Brain microvascular endothelial cell (primary cell): Measurements from ENCODE around the gene TMEM167B.
"Not testable (repeated sequence)": the region's sequence is repeated elsewhere in the genome, so short reads cannot be mapped to it uniquely, and the experiment has no call there.

Experiments
- DNase-seq: peaks from one replicate; pipeline ENCODE4 v3.0.0-alpha.2; 2020
- H3K27ac ChIP-seq: fragments of 250-450 bp; sonication (Bioruptor Pico); 2 replicates; pipeline ENCODE4 v1.5.1; 2020; ENCODE audit warnings: mild to moderate bottlenecking, moderate library complexity
- H3K27me3 ChIP-seq: fragments of 250-450 bp; sonication (Bioruptor Pico); replicated peaks from 2 replicates; pipeline ENCODE4 v1.5.1; 2020; ENCODE audit warnings: mild to moderate bottlenecking
- H3K36me3 ChIP-seq: fragments of 250-450 bp; sonication (Bioruptor Pico); replicated peaks from 2 replicates; pipeline ENCODE4 v1.5.1; 2020; ENCODE audit warnings: mild to moderate bottlenecking
- H3K4me3 ChIP-seq: 2 replicates; pipeline ENCODE4 v1.5.1; 2011; ENCODE audit warnings: low read depth, mild to moderate bottlenecking, control low read depth, low read length, moderate library complexity
- CTCF ChIP-seq: IDR thresholded peaks from 2 replicates; pipeline ENCODE4 v1.5.1; 2011; ENCODE audit warnings: low read depth, mild to moderate bottlenecking, moderate library complexity, low read length, control low read depth, inconsistent platforms; ENCODE audit errors: missing control alignments
- in situ Hi-C: cut with HindIII; loops from 2 replicates; pipeline ENCODE4 v1.10.0; 2017; ENCODE audit warnings: low sequenced_read_pairs, low pct_ligation_motif_present

Gene TMEM167B

GRCh38 chr1:109047339-109047738 lies 43.2 kb upstream of the TMEM167B start:
- H3K4me3 ChIP-seq: no peak overlapping the region
- in situ Hi-C loops: no loop called here
- no peaks in the 10 kb centered on the region for H3K27me3 ChIP-seq
- no peak for TF ChIP-seq CTCF
- DNase-seq: no peak
- H3K27ac ChIP-seq: no peak overlapping the region
- H3K36me3 ChIP-seq: no peaks in the 10 kb centered on the region

- Histone ChIP-seq H3K36me3 (no peaks in the 10 kb centered on the region), H3K4me3 (no peak overlapping the region), H3K27ac (no peak overlapping the region), H3K27me3 (no peaks in the 10 kb centered on the region)
- no peak for DNase-seq
- TF ChIP-seq CTCF: no peak
- in situ Hi-C loops: no loop called here
These were observed 42.2 kb upstream of the TMEM167B start for GRCh38 chr1:109048335-109048734.

- H3K4me3 ChIP-seq: no peak overlapping the region
- no peak overlapping the region for H3K27ac ChIP-seq
- TF ChIP-seq CTCF: no peak
- in situ Hi-C loops: no loop called here
- H3K36me3 ChIP-seq: no peaks in the 10 kb centered on the region
- H3K27me3 ChIP-seq: no peaks in the 10 kb centered on the region
- no peak for DNase-seq
These were observed 40.2 kb upstream of the TMEM167B start for GRCh38 chr1:109050228-109050995.

GRCh38 chr1:109052145-109052544 lies 38.4 kb upstream of the TMEM167B start:
- H3K27ac ChIP-seq, H3K27me3 ChIP-seq, DNase-seq, H3K36me3 ChIP-seq, in situ Hi-C loops, H3K4me3 ChIP-seq: not testable (repeated sequence)

- no peak for DNase-seq
- Histone ChIP-seq H3K4me3 (no peak overlapping the region), H3K27ac (no peak overlapping the region), H3K27me3 (no peaks in the 10 kb centered on the region), H3K36me3 (no peaks in the 10 kb centered on the region)
- in situ Hi-C loops: no loop called here
- no peak for TF ChIP-seq CTCF
These were observed 34.5 kb upstream of the TMEM167B start for GRCh38 chr1:109056064-109056463.

GRCh38 chr1:109059026-109059425 lies 31.5 kb upstream of the TMEM167B start:
- peaks cover 12% of the 10 kb centered on the region for H3K36me3 ChIP-seq
- H3K27me3 ChIP-seq: no peaks in the 10 kb centered on the region
- DNase-seq: no peak
- no peak overlapping the region for H3K27ac ChIP-seq
- no peak for TF ChIP-seq CTCF
- no peak overlapping the region for H3K4me3 ChIP-seq
- in situ Hi-C loops: no loop called here
